ENCODE data around the gene AHRR.

DNA sequence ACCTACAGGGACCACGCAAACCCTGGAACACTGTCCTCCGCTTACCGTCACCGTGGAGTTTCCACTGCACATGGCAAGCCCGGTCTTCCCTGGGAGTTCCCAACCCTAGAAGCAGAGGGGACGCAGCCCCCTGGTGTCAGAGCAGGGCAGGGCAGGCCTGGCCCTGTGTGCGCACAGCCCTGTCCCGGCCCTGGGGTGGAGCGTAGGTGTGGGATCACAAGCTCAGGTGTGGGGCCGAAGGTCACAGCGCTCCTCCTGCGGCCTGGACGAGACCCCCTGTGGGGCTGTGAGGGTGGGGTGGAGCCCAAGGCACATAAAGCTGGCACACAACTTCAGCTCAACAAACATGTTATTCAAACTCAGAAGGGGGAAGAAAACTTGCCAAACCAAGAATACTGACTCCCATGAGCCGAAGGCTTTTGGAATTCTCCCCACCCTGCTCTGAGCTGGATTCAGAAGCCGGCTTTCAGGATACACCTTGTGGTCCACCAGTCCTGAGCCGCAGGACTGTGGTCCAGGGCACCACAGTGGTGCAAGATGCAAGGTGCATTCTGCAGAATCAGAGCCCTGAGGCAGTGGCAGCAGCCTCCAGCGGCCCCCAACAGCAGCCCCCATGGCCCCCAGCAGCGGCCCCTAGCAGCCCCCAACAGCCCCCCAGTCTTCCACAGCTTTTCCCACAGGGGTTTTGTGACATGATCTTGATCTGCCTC lies 109.6 kb downstream of the AHRR start:
- TF ChIP-seq CTCF (IDR thresholded peaks at IDR 0.05) (peak in 2 of 4 experiments; percentile 38 to 40), EP300 (IDR thresholded peaks at IDR 0.05) (no peak), POLR2AphosphoS5 (IDR thresholded peaks at IDR 0.05) (no peak)

All from sigmoid colon (tissue), 4 donors.